ENCODE data around the gene RABGAP1. TPM values are rescaled to one million over a fixed set of nuclear protein-coding genes. Genes with fewer than 3 reads are reported as not detected.

The RABGAP1 gene
- total and polyA plus RNA-seq, 10 of the 15 experiments (the other 5 are each of a cell fraction or from before 2014, with no cell fraction given) = 2.6 to 31.6 (median 12.5) TPM

GRCh38 chr9:123053711-123054110 is 112.9 kb downstream of the RABGAP1 start:
- CTCF ChIA-PET = interaction anchor here (0.7 to 0.9 kb wide), 3 partner anchors 13 to 39 kb away, joined by 3 read pairs; no protein-coding TSS in a partner anchor
- intact Hi-C loops (cut with micrococcal nuclease; ENCODE audit: unreplicated experiment) (no loop called here), in situ Hi-C loops (cut with MboI) (no loop called here)
- POLR2A ChIA-PET = interaction anchor here (0.7 kb wide), 1 partner anchor 38 kb away, joined by 3 read pairs; no protein-coding TSS in a partner anchor
- Histone ChIP-seq H3K27me3 (replicated peaks in 1 of 2; ENCODE audit: control insufficient read depth in 2 of 2, insufficient read depth in 2 of 2, low read length in 1 of 2) (no peaks in the 10 kb centered on the region), H3K4me1 (ENCODE audit: control insufficient read depth, insufficient read depth, low read length) (no peaks in the 10 kb centered on the region), H3K36me3 (ENCODE audit: control insufficient read depth in 2 of 2, insufficient read depth in 2 of 2, low read length in 1 of 2) (no peaks in the 10 kb centered on the region; a peak in 1 of 4 replicates), H4K20me1 (ENCODE audit: control insufficient read depth, insufficient read depth) (no peaks in the 10 kb centered on the region), H3K9ac (ENCODE audit: control insufficient read depth, insufficient read depth, low read length) (no peak overlapping the region), H3K79me2 (ENCODE audit: control insufficient read depth, insufficient read depth, low read length) (no peaks in the 10 kb centered on the region), H3K4me2 (ENCODE audit: control insufficient read depth, insufficient read depth) (no peak overlapping the region), H2AFZ (ENCODE audit: control insufficient read depth, low read depth, low read length) (no peak overlapping the region), H3K4me3 (no peak overlapping the region), H3K9me3 (replicated peaks; ENCODE audit: control insufficient read depth, insufficient read depth, low read length) (no peaks in the 10 kb centered on the region), H3K27ac (ENCODE audit: control insufficient read depth, insufficient read depth) (no peak overlapping the region)
- SMC1A ChIA-PET (ENCODE audit: uncharacterized antibody, unreplicated experiment) = interaction anchor here (0.7 to 0.9 kb wide), 2 partner anchors 112 to 296 kb away, joined by 3 read pairs; no protein-coding TSS in a partner anchor
- RAD21 ChIA-PET (ENCODE audit: unreplicated experiment) = no interaction called here
- 50% methylated on average over 2 of the region's 2 CpGs for WGBS (ENCODE audit: insufficient coverage, insufficient replicate concordance, low lambda C conversion rate, missing lambda C conversion rate)
- BruUV-seq (replicated peaks) = no TSS peak
- ATAC-seq (no peak), FAIRE-seq (no peak), DNase-seq (ENCODE audit: low read depth, low spot score) (no peak)
- TF ChIP-seq ATF2 (IDR thresholded peaks at IDR 0.05; ENCODE audit: low read length) = 0 out of 2 replicates have a peak, but pooled peaks have one; percentile 27
- no peak for TF ChIP-seq E2F8 (IDR thresholded peaks at IDR 0.05; ENCODE audit: low read depth, partially characterized antibody)
- peak; percentile 56; the same call in 1 of the 2 replicates for TF ChIP-seq RUNX3 (IDR thresholded peaks at IDR 0.05; ENCODE audit: low read length)
